GM20000 (cell line): ENCODE data around the gene C1orf74.

Source experiments
- DNase-seq: peaks from one replicate; pipeline ENCODE4 v3.0.0; 2012; ENCODE audit warnings: low spot score
- CTCF ChIP-seq: IDR thresholded peaks from 2 replicates; pipeline ENCODE4 v1.5.1; 2012; ENCODE audit warnings: mild to moderate bottlenecking, control low read depth; ENCODE audit errors: extremely low read depth, missing control alignments

The C1orf74 gene

GRCh38 chr1:209784265-209785169, at the start of gene C1orf74:
Gene C1orf74, minus strand, starts transcription at chr1:209784559. Its CDS starts 925 bp downstream, at chr1:209783634.
- DNase-seq, result peak; percentile 93
- TF ChIP-seq CTCF, result no peak

- no peak for TF ChIP-seq CTCF
- no peak for DNase-seq
Measured at GRCh38 chr1:209831615-209832014, 47.3 kb upstream of the C1orf74 start.

- no peak for DNase-seq
- TF ChIP-seq CTCF, result no peak
Measured at GRCh38 chr1:209830722-209831121, 46.4 kb upstream of the C1orf74 start.

GRCh38 chr1:209829716-209830115, 45.4 kb upstream of the C1orf74 start:
- no peak for DNase-seq
- no peak for TF ChIP-seq CTCF

GRCh38 chr1:209827384-209828262, 43.3 kb upstream of the C1orf74 start, which contains the start of gene UTP25:
Gene UTP25, plus strand, starts transcription at chr1:209827972. Its CDS starts 92 bp downstream, at chr1:209828064.
- TF ChIP-seq CTCF, result peak; percentile 67
- DNase-seq, result peak; percentile 85

- DNase-seq, result no peak
- TF ChIP-seq CTCF, result no peak
Measured at GRCh38 chr1:209825591-209826434, 41.5 kb upstream of the C1orf74 start.
